GM12878 (cell line): ENCODE measurements around the gene TNPO2. TPM values are rescaled to one million over a fixed set of nuclear protein-coding genes. Genes with fewer than 3 reads are reported as not detected.

Experiments
- CBX3 ChIP-seq: fragments of 200-600 bp; sonication (generic); IDR thresholded peaks from 2 replicates; pipeline ENCODE4 v1.6.1; 2016; ENCODE audit warnings: low read depth, borderline replicate concordance
- CBX5 ChIP-seq: sonication (generic); IDR thresholded peaks from 2 replicates; pipeline ENCODE4 v1.6.1; 2016; ENCODE audit warnings: low read depth, moderate library complexity, mild to moderate bottlenecking, inconsistent platforms
- MXI1 ChIP-seq: fragments of 150-350 bp; IDR thresholded peaks from 2 replicates; pipeline ENCODE4 v1.6.1; 2011; ENCODE audit warnings: low read depth, mild to moderate bottlenecking, inconsistent platforms, low read length, improper control_type of control experiment
- NKRF ChIP-seq: fragments of 450-650 bp; conservative IDR thresholded peaks from 2 replicates; pipeline ENCODE4 v1.6.1; 2017; ENCODE audit warnings: mild to moderate bottlenecking, moderate library complexity
- PBX3 ChIP-seq: IDR thresholded peaks from 2 replicates; pipeline ENCODE4 v1.6.1; 2011; ENCODE audit warnings: mild to moderate bottlenecking, low read depth, low read length, moderate library complexity; ENCODE audit not compliant: insufficient replicate concordance
- SREBF1 ChIP-seq: IDR thresholded peaks from 2 replicates; pipeline ENCODE4 v1.6.1; 2012; ENCODE audit warnings: mild to moderate bottlenecking, low read length
- SREBF2 ChIP-seq: IDR thresholded peaks from 2 replicates; pipeline ENCODE4 v1.6.1; 2012; ENCODE audit warnings: mild to moderate bottlenecking, low read length
- TCF7 ChIP-seq: IDR thresholded peaks from 2 replicates; pipeline ENCODE4 v1.6.1; 2014; ENCODE audit warnings: antibody characterized with exemption, borderline replicate concordance
- polyA plus RNA-seq, 11 experiments: library from polyadenylated mRNA; depleted of rRNA in 4 of 11; unstranded in 6 of 11; stranded (reverse) in 5 of 11; fragments of >200 nt; fragmentation: Nextera tagmentation in 4 of 11; fragmentation: Illumina TruSeq in 1 of 11; extraction: Ambion mirVana in 4 of 11; extraction: Trizol in 1 of 11; gene quantifications; 1 replicate in 1 of 11; 2 replicates in 10 of 11; pipeline versions ENCODE4 v1.2.1 to v1.2.3, GENCODE V29; 2011 to 2016; ENCODE audit warnings: inconsistent platforms in 2 of 11, missing spikeins in 2 of 11, low read depth in 1 of 11
- small RNA-seq: library from RNA; depleted of rRNA; stranded (forward); fragments of <200 nt; gene quantifications from one replicate; pipeline ENCODE3, GENCODE V24; 2014
- total RNA-seq, 4 experiments: library from RNA; depleted of rRNA in 3 of 4; stranded (reverse); fragments of >200 nt in 3 of 4; fragmentation: Illumina TruSeq in 1 of 4; extraction: Trizol in 1 of 4; gene quantifications; 2 replicates each; pipeline versions ENCODE4 v1.2.1 to v1.2.3, GENCODE V29; 2013 to 2021

Gene TNPO2
- total and polyA plus RNA-seq, 10 of the 15 experiments (the other 5 are each of a cell fraction or from before 2014, with no cell fraction given): 5.5 to 99.7 (median 29.6) TPM

GRCh38 chr19:12649941-12650340, 73.8 kb downstream of the TNPO2 start (continued):
- TF ChIP-seq NKRF: no peak
- TF ChIP-seq TCF7: no peak
- no peak for TF ChIP-seq CBX3
- TF ChIP-seq SREBF1: no peak
- TF ChIP-seq MXI1: no peak
- no peak for TF ChIP-seq SREBF2
- TF ChIP-seq CBX5: no peak
- TF ChIP-seq PBX3: no peak
- TF ChIP-seq, all 136 proteins: peak for 0

Small RNA genes lying within 50 kb of the gene (small RNA-seq; reads per million reads assigned to genes)
- gene SNORD41: 41.0 reads per million, percentile 98 among the genes with 10 or more reads in this experiment

Other genes with a start within 250 kb of the TNPO2 start
Only the 7 nearest of the 28 such genes appear.
- gene DHPS, start 42.1 kb downstream of the TNPO2 start, total RNA-seq (2014; rRNA removed): 89.6 and 94.9 TPM in 2 replicates
- gene DHPS, start 42.1 kb downstream of the TNPO2 start, total RNA-seq (2014; rRNA removed; fragmentation: Illumina TruSeq; extraction: Trizol): 56.6 and 58.8 TPM in 2 replicates
- 87.2 and 90.4 TPM in 2 replicates for gene DHPS, start 42.1 kb downstream of the TNPO2 start, total RNA-seq (2021)
- 74.4 and 104 TPM in 2 replicates for gene DHPS, start 42.1 kb downstream of the TNPO2 start, polyA plus RNA-seq (2011; rRNA removed)
- gene DHPS, start 42.1 kb downstream of the TNPO2 start, polyA plus RNA-seq (2014; fragmentation: Illumina TruSeq; extraction: Trizol): 57.8 and 64.6 TPM in 2 replicates
- 10 to 100 TPM; 36.4 to 76.0 TPM for gene DHPS, start 42.1 kb downstream of the TNPO2 start, polyA plus RNA-seq (2014; fragmentation: Nextera tagmentation; extraction: Ambion mirVana)
- gene DHPS, start 42.1 kb downstream of the TNPO2 start, polyA plus RNA-seq (2014; rRNA removed): 95.2 and 102 TPM in 2 replicates
- gene DHPS, start 42.1 kb downstream of the TNPO2 start, polyA plus RNA-seq (2016; fragmentation: Nextera tagmentation; extraction: Ambion mirVana): 10 to 100 TPM; 81.8 to 84.9 TPM
- not detected in 2 replicates for gene GNG14, start 35.9 kb downstream of the TNPO2 start, total RNA-seq (2014; rRNA removed)
- not detected in 2 replicates for gene GNG14, start 35.9 kb downstream of the TNPO2 start, total RNA-seq (2014; rRNA removed; fragmentation: Illumina TruSeq; extraction: Trizol)
- gene GNG14, start 35.9 kb downstream of the TNPO2 start, total RNA-seq (2021): not detected in 2 replicates
- gene GNG14, start 35.9 kb downstream of the TNPO2 start, polyA plus RNA-seq (2011; rRNA removed): not detected in 2 replicates
- gene GNG14, start 35.9 kb downstream of the TNPO2 start, polyA plus RNA-seq (2014; fragmentation: Illumina TruSeq; extraction: Trizol): not detected in 2 replicates
- not detected for gene GNG14, start 35.9 kb downstream of the TNPO2 start, polyA plus RNA-seq (2014; fragmentation: Nextera tagmentation; extraction: Ambion mirVana)
- not detected in 2 replicates for gene GNG14, start 35.9 kb downstream of the TNPO2 start, polyA plus RNA-seq (2014; rRNA removed)
- gene GNG14, start 35.9 kb downstream of the TNPO2 start, polyA plus RNA-seq (2016; fragmentation: Nextera tagmentation; extraction: Ambion mirVana): not detected
- 11.8 and 14.8 TPM in 2 replicates for gene FBXW9, start 27.3 kb downstream of the TNPO2 start, total RNA-seq (2014; rRNA removed)
- 3.7 and 4.0 TPM in 2 replicates for gene FBXW9, start 27.3 kb downstream of the TNPO2 start, total RNA-seq (2014; rRNA removed; fragmentation: Illumina TruSeq; extraction: Trizol)
- 10.4 and 12.8 TPM in 2 replicates for gene FBXW9, start 27.3 kb downstream of the TNPO2 start, total RNA-seq (2021)
- 1.8 and 4.3 TPM in 2 replicates for gene FBXW9, start 27.3 kb downstream of the TNPO2 start, polyA plus RNA-seq (2011; rRNA removed)
- 0.16 and 1.5 TPM in 2 replicates for gene FBXW9, start 27.3 kb downstream of the TNPO2 start, polyA plus RNA-seq (2014; fragmentation: Illumina TruSeq; extraction: Trizol)
- 1 to 10 TPM in 1 of 2 experiments, under 1 TPM in 1; 0.21 to 1.1 TPM for gene FBXW9, start 27.3 kb downstream of the TNPO2 start, polyA plus RNA-seq (2014; fragmentation: Nextera tagmentation; extraction: Ambion mirVana)
- gene FBXW9, start 27.3 kb downstream of the TNPO2 start, polyA plus RNA-seq (2014; rRNA removed): 13.7 and 14.4 TPM in 2 replicates
- 10 to 100 TPM; 13.3 to 13.7 TPM for gene FBXW9, start 27.3 kb downstream of the TNPO2 start, polyA plus RNA-seq (2016; fragmentation: Nextera tagmentation; extraction: Ambion mirVana)
- 291 and 318 TPM in 2 replicates for gene TRIR, start 10.8 kb upstream of the TNPO2 start, total RNA-seq (2014; rRNA removed)
- gene TRIR, start 10.8 kb upstream of the TNPO2 start, total RNA-seq (2014; rRNA removed; fragmentation: Illumina TruSeq; extraction: Trizol): 113 and 124 TPM in 2 replicates
- 202 and 213 TPM in 2 replicates for gene TRIR, start 10.8 kb upstream of the TNPO2 start, total RNA-seq (2021)
- 174 and 229 TPM in 2 replicates for gene TRIR, start 10.8 kb upstream of the TNPO2 start, polyA plus RNA-seq (2011; rRNA removed)
- gene TRIR, start 10.8 kb upstream of the TNPO2 start, polyA plus RNA-seq (2014; fragmentation: Illumina TruSeq; extraction: Trizol): 126 and 147 TPM in 2 replicates
- gene TRIR, start 10.8 kb upstream of the TNPO2 start, polyA plus RNA-seq (2014; fragmentation: Nextera tagmentation; extraction: Ambion mirVana): 10 to 100 TPM; 59.7 to 96.0 TPM
- gene TRIR, start 10.8 kb upstream of the TNPO2 start, polyA plus RNA-seq (2014; rRNA removed): 426 and 483 TPM in 2 replicates
- gene TRIR, start 10.8 kb upstream of the TNPO2 start, polyA plus RNA-seq (2016; fragmentation: Nextera tagmentation; extraction: Ambion mirVana): 100 to 1,000 TPM; 193 to 202 TPM
- gene GET3, start 13.6 kb upstream of the TNPO2 start, total RNA-seq (2014; rRNA removed): 109 and 118 TPM in 2 replicates
- 56.2 and 61.4 TPM in 2 replicates for gene GET3, start 13.6 kb upstream of the TNPO2 start, total RNA-seq (2014; rRNA removed; fragmentation: Illumina TruSeq; extraction: Trizol)
- gene GET3, start 13.6 kb upstream of the TNPO2 start, total RNA-seq (2021): 75.3 and 84.0 TPM in 2 replicates
- gene GET3, start 13.6 kb upstream of the TNPO2 start, polyA plus RNA-seq (2011; rRNA removed): 57.3 and 121 TPM in 2 replicates
- 22.7 and 76.6 TPM in 2 replicates for gene GET3, start 13.6 kb upstream of the TNPO2 start, polyA plus RNA-seq (2014; fragmentation: Illumina TruSeq; extraction: Trizol)
- gene GET3, start 13.6 kb upstream of the TNPO2 start, polyA plus RNA-seq (2014; fragmentation: Nextera tagmentation; extraction: Ambion mirVana): 10 to 100 TPM; 14.5 to 22.0 TPM
- 144 and 156 TPM in 2 replicates for gene GET3, start 13.6 kb upstream of the TNPO2 start, polyA plus RNA-seq (2014; rRNA removed)
- 100 to 1,000 TPM; 126 to 139 TPM for gene GET3, start 13.6 kb upstream of the TNPO2 start, polyA plus RNA-seq (2016; fragmentation: Nextera tagmentation; extraction: Ambion mirVana)
- gene BEST2, start 27.9 kb upstream of the TNPO2 start, total RNA-seq (2014; rRNA removed): not detected in 2 replicates
- not detected in 2 replicates for gene BEST2, start 27.9 kb upstream of the TNPO2 start, total RNA-seq (2014; rRNA removed; fragmentation: Illumina TruSeq; extraction: Trizol)
- gene BEST2, start 27.9 kb upstream of the TNPO2 start, total RNA-seq (2021): 0.08 TPM in 1 of 2 replicates, not detected in the other
- gene BEST2, start 27.9 kb upstream of the TNPO2 start, polyA plus RNA-seq (2011; rRNA removed): not detected in 2 replicates
- not detected in 2 replicates for gene BEST2, start 27.9 kb upstream of the TNPO2 start, polyA plus RNA-seq (2014; fragmentation: Illumina TruSeq; extraction: Trizol)
- gene BEST2, start 27.9 kb upstream of the TNPO2 start, polyA plus RNA-seq (2014; fragmentation: Nextera tagmentation; extraction: Ambion mirVana): not detected
- 0.09 TPM in 1 of 2 replicates, not detected in the other for gene BEST2, start 27.9 kb upstream of the TNPO2 start, polyA plus RNA-seq (2014; rRNA removed)
- gene BEST2, start 27.9 kb upstream of the TNPO2 start, polyA plus RNA-seq (2016; fragmentation: Nextera tagmentation; extraction: Ambion mirVana): not detected
- gene HOOK2, start 51.6 kb upstream of the TNPO2 start, total RNA-seq (2014; rRNA removed): 5.8 and 6.8 TPM in 2 replicates
- gene HOOK2, start 51.6 kb upstream of the TNPO2 start, total RNA-seq (2014; rRNA removed; fragmentation: Illumina TruSeq; extraction: Trizol): 3.4 and 3.8 TPM in 2 replicates
- 6.4 and 8.3 TPM in 2 replicates for gene HOOK2, start 51.6 kb upstream of the TNPO2 start, total RNA-seq (2021)
- gene HOOK2, start 51.6 kb upstream of the TNPO2 start, polyA plus RNA-seq (2011; rRNA removed): 3.3 and 3.5 TPM in 2 replicates
- gene HOOK2, start 51.6 kb upstream of the TNPO2 start, polyA plus RNA-seq (2014; fragmentation: Illumina TruSeq; extraction: Trizol): 4.4 and 5.6 TPM in 2 replicates
- gene HOOK2, start 51.6 kb upstream of the TNPO2 start, polyA plus RNA-seq (2014; fragmentation: Nextera tagmentation; extraction: Ambion mirVana): 1 to 10 TPM; 1.5 TPM
- 8.6 and 9.6 TPM in 2 replicates for gene HOOK2, start 51.6 kb upstream of the TNPO2 start, polyA plus RNA-seq (2014; rRNA removed)
- 1 to 10 TPM; 7.5 to 9.2 TPM for gene HOOK2, start 51.6 kb upstream of the TNPO2 start, polyA plus RNA-seq (2016; fragmentation: Nextera tagmentation; extraction: Ambion mirVana)